IPS-18c (cell line): ENCODE data around the gene AKAIN1.

Experiments used
- H3K4me3 ChIP-seq: 2 replicates; pipeline ENCODE4 v1.7.0; 2013; ENCODE audit warnings: low read depth, mild to moderate bottlenecking, low read length, moderate library complexity; ENCODE audit not compliant: insufficient read depth
- H3K9me3 ChIP-seq: one replicate; pipeline ENCODE4 v1.6.1; 2013; ENCODE audit warnings: mild to moderate bottlenecking, low read length, moderate library complexity; ENCODE audit not compliant: control insufficient read depth, insufficient read depth

Gene AKAIN1

GRCh38 chr18:5132987-5133386, 64.1 kb downstream of the AKAIN1 start:
- Histone ChIP-seq H3K4me3 (no peak overlapping the region), H3K9me3 (no peaks in the 10 kb centered on the region)

- H3K4me3 ChIP-seq = no peak overlapping the region
- H3K9me3 ChIP-seq = peaks cover 4% of the 10 kb centered on the region
These were observed 74.8 kb downstream of the AKAIN1 start for GRCh38 chr18:5122272-5122671.

GRCh38 chr18:5110266-5110665, 86.8 kb downstream of the AKAIN1 start:
- Histone ChIP-seq H3K4me3 (no peak overlapping the region), H3K9me3 (no peaks in the 10 kb centered on the region)

GRCh38 chr18:5107988-5108387, 89.1 kb downstream of the AKAIN1 start:
- Histone ChIP-seq H3K4me3 (no peak overlapping the region), H3K9me3 (no peaks in the 10 kb centered on the region)

- no peak overlapping the region for H3K4me3 ChIP-seq
- no peaks in the 10 kb centered on the region for H3K9me3 ChIP-seq
These were observed 90.3 kb downstream of the AKAIN1 start for GRCh38 chr18:5106730-5107129.

- Histone ChIP-seq H3K4me3 (no peak overlapping the region), H3K9me3 (no peaks in the 10 kb centered on the region)
These were observed 92.8 kb downstream of the AKAIN1 start for GRCh38 chr18:5104246-5104645.

- Histone ChIP-seq H3K4me3 (no peak overlapping the region), H3K9me3 (no peaks in the 10 kb centered on the region)
These were observed 93.4 kb downstream of the AKAIN1 start for GRCh38 chr18:5103693-5104092.

GRCh38 chr18:5103286-5103685, 93.8 kb downstream of the AKAIN1 start:
- H3K9me3 ChIP-seq = no peaks in the 10 kb centered on the region
- no peak overlapping the region for H3K4me3 ChIP-seq

- no peak overlapping the region for H3K4me3 ChIP-seq
- no peaks in the 10 kb centered on the region for H3K9me3 ChIP-seq
These were observed 99.8 kb downstream of the AKAIN1 start for GRCh38 chr18:5097116-5097703.

GRCh38 chr18:5095239-5095638, 101.8 kb downstream of the AKAIN1 start:
- Histone ChIP-seq H3K4me3 (no peak overlapping the region), H3K9me3 (no peaks in the 10 kb centered on the region)

GRCh38 chr18:5093902-5094301, 103.2 kb downstream of the AKAIN1 start:
- H3K4me3 ChIP-seq = no peak overlapping the region
- peaks cover 2% of the 10 kb centered on the region for H3K9me3 ChIP-seq
